Stimulated activated effector memory CD8-positive, alpha-beta T cell treated with anti-CD3 and anti-CD28 coated beads, Interleukin-12 subunit alpha, Interleukin-12 subunit beta, amount 100 ng/mL, for 72 hours (primary cell): ENCODE measurements around the gene ABCB7.
A peak's percentile ranks its signal among the peaks of the same experiment; 100 is the strongest.
"Not testable (repeated sequence)": the region's sequence is repeated elsewhere in the genome, so short reads cannot be mapped to it uniquely, and the experiment has no call there.

Experiments used
- ATAC-seq: fragments of 150-1000 bp; cut with Tn5 transposase; 2 replicates; pipeline ENCODE4 v1.10.0; 2021
- DNase-seq, 2 donors: peaks; one replicate each; pipeline ENCODE4 v3.0.0; 2021 to 2022; ENCODE audit warnings: low spot score in 2 of 2
- H3K27ac Mint-ChIP-seq: one replicate; pipeline ENCODE4 v1.8.0; 2022; ENCODE audit warnings: mild to moderate bottlenecking, mixed read lengths
- H3K36me3 Mint-ChIP-seq: one replicate; pipeline ENCODE4 v1.8.0; 2022; ENCODE audit warnings: mild to moderate bottlenecking, mixed read lengths
- H3K4me1 Mint-ChIP-seq: one replicate; pipeline ENCODE4 v1.8.0; 2022; ENCODE audit warnings: mixed read lengths
- H3K4me3 Mint-ChIP-seq: one replicate; pipeline ENCODE4 v1.8.0; 2022; ENCODE audit warnings: mild to moderate bottlenecking, mixed read lengths
- H3K9me3 Mint-ChIP-seq: one replicate; pipeline ENCODE4 v1.8.0; 2022; ENCODE audit warnings: mixed read lengths

Gene ABCB7

GRCh38 chrX:75155827-75156525, at the start of gene ABCB7:
Gene ABCB7 (minus strand): TSS chrX:75156283. CDS start chrX:75156272, 11 bp downstream.
- Mint-ChIP-seq H3K9me3 (no peaks in the 10 kb centered on the region), H3K4me3 (peak within 1 kb of the TSS; percentile 99), H3K36me3 (peaks cover 7% of the 10 kb centered on the region), H3K4me1 (peaks cover 23% of the 10 kb centered on the region), H3K27ac (peak within 1 kb of the TSS; percentile 99)
- DNase-seq (peak; percentile 23 to 69), ATAC-seq (peak; percentile 88)

- H3K27ac Mint-ChIP-seq, DNase-seq, H3K36me3 Mint-ChIP-seq, ATAC-seq, H3K4me3 Mint-ChIP-seq, H3K9me3 Mint-ChIP-seq, H3K4me1 Mint-ChIP-seq: not testable (repeated sequence)
These were observed 32.5 kb upstream of the ABCB7 start for GRCh38 chrX:75188415-75189206.

GRCh38 chrX:75181721-75182120, 25.6 kb upstream of the ABCB7 start:
- ATAC-seq (no peak), DNase-seq (no peak)
- Mint-ChIP-seq H3K9me3 (no peaks in the 10 kb centered on the region), H3K4me3 (no peak overlapping the region), H3K27ac (no peak overlapping the region), H3K36me3 (no peaks in the 10 kb centered on the region), H3K4me1 (no peaks in the 10 kb centered on the region)

- not testable (repeated sequence) for H3K36me3 Mint-ChIP-seq, H3K4me1 Mint-ChIP-seq, H3K4me3 Mint-ChIP-seq, H3K9me3 Mint-ChIP-seq, H3K27ac Mint-ChIP-seq, ATAC-seq, DNase-seq
These were observed 23.6 kb upstream of the ABCB7 start for GRCh38 chrX:75179536-75180293.

DNA sequence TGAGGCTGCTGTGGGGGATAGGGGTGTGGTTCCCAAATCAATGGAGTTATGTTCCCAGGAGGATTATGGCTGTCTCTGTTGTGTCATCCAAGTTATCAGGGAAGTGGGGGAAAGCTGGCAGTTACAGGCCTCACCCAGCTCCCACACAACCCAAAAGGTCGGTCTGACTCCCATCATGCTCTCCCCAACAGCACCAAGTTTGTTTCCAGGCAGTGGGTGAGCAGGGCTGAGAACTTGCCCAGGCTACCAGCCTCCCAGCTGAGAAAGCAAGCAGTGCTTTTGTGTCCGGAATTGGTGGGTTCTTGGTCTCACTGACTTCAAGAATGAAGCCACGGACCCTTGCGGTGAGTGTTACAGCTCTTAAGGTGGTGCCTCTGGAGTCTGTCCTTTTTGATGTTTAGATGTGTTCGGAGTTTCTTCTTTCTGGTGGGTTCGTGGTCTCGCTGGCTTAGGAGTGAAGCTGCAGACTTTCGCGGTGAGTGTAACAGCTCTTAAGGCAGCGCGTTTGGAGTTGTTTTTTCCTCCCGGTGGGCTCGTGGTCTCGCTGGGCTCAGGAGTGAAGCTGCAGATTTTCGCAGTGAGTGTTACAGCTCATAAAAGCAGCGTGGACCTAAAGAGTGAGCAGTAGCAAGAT, 16.3 kb upstream of the ABCB7 start:
- peak overlapping the region; percentile 50 for H3K27ac Mint-ChIP-seq
- not testable (repeated sequence) for H3K36me3 Mint-ChIP-seq, H3K9me3 Mint-ChIP-seq, DNase-seq, ATAC-seq, H3K4me1 Mint-ChIP-seq
- H3K4me3 Mint-ChIP-seq = peak overlapping the region; percentile 13

GRCh38 chrX:75158054-75158453, 2.0 kb upstream of the ABCB7 start:
- no peak overlapping the region for H3K27ac Mint-ChIP-seq
- H3K36me3 Mint-ChIP-seq = peaks cover 7% of the 10 kb centered on the region
- H3K4me3 Mint-ChIP-seq = no peak overlapping the region
- no peaks in the 10 kb centered on the region for H3K9me3 Mint-ChIP-seq
- peaks cover 16% of the 10 kb centered on the region for H3K4me1 Mint-ChIP-seq
- DNase-seq = no peak
- ATAC-seq = no peak

DNA sequence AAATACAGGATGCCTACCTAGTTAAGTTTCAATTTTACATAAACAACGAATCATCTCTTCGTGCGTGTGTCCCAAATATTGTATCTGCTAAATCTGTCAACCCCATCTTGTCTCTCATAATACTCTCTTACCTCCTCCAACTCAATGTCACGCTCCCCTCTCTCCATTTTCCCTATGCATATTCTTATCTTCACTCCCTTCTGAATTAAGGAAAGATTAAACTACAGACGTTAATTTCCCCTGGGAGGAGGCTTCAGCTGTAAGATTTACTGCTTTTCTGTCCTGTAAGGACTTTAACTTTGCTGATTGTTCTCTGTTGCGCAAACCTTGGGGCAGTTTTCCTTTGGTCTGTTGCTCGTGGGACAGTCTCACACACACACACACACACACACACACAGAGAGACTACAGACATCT, 455 bp upstream of the ABCB7 start:
- H3K27ac Mint-ChIP-seq = peak overlapping the region; percentile 99
- ATAC-seq (no peak), DNase-seq (no peak)
- peaks cover 7% of the 10 kb centered on the region for H3K36me3 Mint-ChIP-seq
- peaks cover 17% of the 10 kb centered on the region for H3K4me1 Mint-ChIP-seq
- H3K9me3 Mint-ChIP-seq = no peaks in the 10 kb centered on the region
- peak overlapping the region; percentile 99 for H3K4me3 Mint-ChIP-seq

DNA sequence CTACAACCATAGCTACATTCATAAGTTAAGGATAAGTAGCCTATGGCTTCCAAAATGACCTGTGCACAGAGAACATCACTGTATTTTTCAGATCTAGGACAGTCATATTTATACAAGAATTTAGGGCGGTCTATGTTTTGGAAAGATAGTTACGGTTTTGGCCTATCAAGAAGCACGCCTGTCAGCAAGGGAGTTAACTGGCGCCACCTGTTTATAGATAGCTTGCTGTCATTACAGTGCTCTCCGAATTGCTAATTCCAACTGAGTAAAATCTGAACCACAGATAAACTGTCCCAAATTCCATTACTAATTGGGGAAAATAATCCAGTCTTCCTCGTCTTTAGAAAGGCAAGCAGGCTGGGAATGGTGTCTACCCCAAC, 646 bp downstream of the ABCB7 start:
- peak overlapping the region; percentile 99 for H3K27ac Mint-ChIP-seq
- H3K4me1 Mint-ChIP-seq = peaks cover 23% of the 10 kb centered on the region
- peak overlapping the region; percentile 99 for H3K4me3 Mint-ChIP-seq
- ATAC-seq (peak; percentile 80), DNase-seq (no peak)
- peaks cover 7% of the 10 kb centered on the region for H3K36me3 Mint-ChIP-seq
- H3K9me3 Mint-ChIP-seq = no peaks in the 10 kb centered on the region

GRCh38 chrX:75154871-75155270, 1.2 kb downstream of the ABCB7 start:
- no peak for DNase-seq
- Mint-ChIP-seq H3K36me3 (peaks cover 7% of the 10 kb centered on the region), H3K9me3 (no peaks in the 10 kb centered on the region), H3K27ac (peak overlapping the region; percentile 99), H3K4me3 (peak overlapping the region; percentile 99), H3K4me1 (peaks cover 27% of the 10 kb centered on the region)
- ATAC-seq = no peak

DNA sequence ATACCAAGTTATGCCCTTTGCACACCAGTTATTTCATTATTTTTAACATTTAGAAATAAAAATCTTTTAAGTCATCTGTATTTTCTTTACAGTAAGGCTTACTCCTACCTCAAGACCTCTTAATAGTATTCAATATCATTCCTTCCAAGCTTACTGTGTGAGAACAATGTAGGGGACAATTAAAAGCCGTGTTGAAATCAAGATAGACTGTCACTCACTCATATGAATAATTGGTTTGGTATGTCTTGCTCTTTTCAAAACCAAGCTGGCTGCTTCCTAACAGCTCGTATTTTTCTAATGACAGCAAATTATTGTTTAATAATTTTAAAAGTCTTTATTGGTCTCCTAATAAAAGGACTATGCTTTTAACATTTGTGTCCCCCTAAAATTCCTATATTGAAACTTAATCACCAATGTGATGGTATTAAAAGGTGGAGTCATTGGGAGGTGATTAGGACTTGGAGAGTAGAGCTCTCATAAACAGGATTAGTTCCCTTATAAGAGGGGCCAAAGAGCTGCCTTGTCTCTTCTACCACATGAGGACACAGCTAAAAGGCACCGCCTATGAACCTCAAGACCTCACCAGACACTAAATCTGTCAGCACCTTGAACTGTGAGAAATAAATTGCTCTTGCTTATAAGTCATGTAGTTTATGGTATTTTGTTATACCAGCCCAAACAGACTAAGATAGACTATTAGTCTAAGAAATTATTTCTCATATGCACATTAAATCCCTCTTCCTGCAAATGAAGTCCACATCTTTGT, 4.1 kb downstream of the ABCB7 start:
- H3K9me3 Mint-ChIP-seq = peaks cover 3% of the 10 kb centered on the region
- H3K4me3 Mint-ChIP-seq = no peak overlapping the region
- peaks cover 14% of the 10 kb centered on the region for H3K36me3 Mint-ChIP-seq
- ATAC-seq = no peak
- peaks cover 31% of the 10 kb centered on the region for H3K4me1 Mint-ChIP-seq
- H3K27ac Mint-ChIP-seq = no peak overlapping the region
- DNase-seq = no peak

- no peak for DNase-seq
- H3K4me3 Mint-ChIP-seq = no peak overlapping the region
- no peak overlapping the region for H3K27ac Mint-ChIP-seq
- peaks cover 30% of the 10 kb centered on the region for H3K4me1 Mint-ChIP-seq
- ATAC-seq = no peak
- peaks cover 3% of the 10 kb centered on the region for H3K9me3 Mint-ChIP-seq
- H3K36me3 Mint-ChIP-seq = peaks cover 7% of the 10 kb centered on the region
These were observed 6.4 kb downstream of the ABCB7 start for GRCh38 chrX:75149654-75150053.

GRCh38 chrX:75132672-75133071, 23.4 kb downstream of the ABCB7 start:
- Mint-ChIP-seq H3K9me3 (no peaks in the 10 kb centered on the region), H3K27ac (no peak overlapping the region), H3K36me3 (no peaks in the 10 kb centered on the region), H3K4me3 (no peak overlapping the region), H3K4me1 (peaks cover 25% of the 10 kb centered on the region)
- no peak for ATAC-seq
- DNase-seq = no peak

DNA sequence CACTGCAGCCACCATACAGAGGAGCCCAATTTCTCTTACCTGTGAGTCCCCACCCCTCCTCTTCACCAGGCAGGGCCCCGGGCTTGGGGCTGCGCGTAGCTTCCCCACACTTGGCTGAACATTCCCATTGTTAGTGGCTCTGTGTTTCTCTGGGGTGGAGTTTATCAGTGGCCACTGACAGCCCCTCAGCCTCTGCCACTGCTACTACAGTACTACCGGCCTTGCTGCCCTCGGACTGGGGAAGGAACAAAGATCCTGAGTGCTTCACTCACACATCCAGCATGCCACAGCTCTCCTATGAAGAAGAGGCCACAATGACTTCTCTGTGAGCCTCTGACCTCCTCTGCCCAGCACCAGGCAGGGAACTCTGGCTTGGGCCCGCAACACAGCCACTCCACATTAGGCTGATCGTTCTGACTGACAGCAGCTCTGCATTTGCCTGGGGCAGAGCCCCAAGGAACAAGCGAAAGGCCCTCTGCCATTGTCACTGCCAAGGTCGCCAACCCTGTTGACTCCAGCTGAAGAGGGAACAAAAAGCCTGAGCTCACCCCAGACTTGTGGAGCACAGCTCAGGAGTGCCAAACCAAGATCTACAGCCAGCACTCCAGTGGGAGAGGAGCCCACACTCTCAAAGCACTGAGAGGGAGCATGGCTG, 24.0 kb downstream of the ABCB7 start:
- no peak for DNase-seq
- peaks cover 21% of the 10 kb centered on the region for H3K4me1 Mint-ChIP-seq
- H3K36me3 Mint-ChIP-seq = no peaks in the 10 kb centered on the region
- H3K4me3 Mint-ChIP-seq = no peak overlapping the region
- H3K27ac Mint-ChIP-seq = no peak overlapping the region
- no peak for ATAC-seq
- H3K9me3 Mint-ChIP-seq = no peaks in the 10 kb centered on the region

DNA sequence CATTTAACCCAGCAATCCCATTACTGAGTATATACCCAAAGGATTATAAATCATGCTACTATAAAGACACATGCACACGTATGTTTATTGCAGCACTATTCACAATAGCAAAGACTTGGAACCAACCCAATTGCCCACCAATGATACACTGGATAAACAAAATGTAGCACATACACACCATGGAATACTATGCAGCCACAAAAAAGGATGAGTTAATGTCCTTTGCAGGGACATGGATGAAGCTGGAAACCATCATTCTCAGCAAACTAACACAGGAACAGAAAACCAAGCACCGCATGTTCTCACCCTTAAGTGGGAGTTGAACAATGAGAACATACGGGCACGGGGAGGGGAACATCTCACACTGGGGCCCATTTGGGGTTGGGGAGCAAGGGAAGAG, 27.0 kb downstream of the ABCB7 start:
- H3K9me3 Mint-ChIP-seq, H3K4me3 Mint-ChIP-seq, H3K4me1 Mint-ChIP-seq, DNase-seq, ATAC-seq, H3K36me3 Mint-ChIP-seq, H3K27ac Mint-ChIP-seq: not testable (repeated sequence)
